ENCODE measurements around the gene TRIM2. TPM values are rescaled to one million over a fixed set of nuclear protein-coding genes. Genes with fewer than 3 reads are reported as not detected.

The TRIM2 gene
- polyA plus RNA-seq, 1 of the 3 experiments (the other 2 are of a cell fraction), result 16.4 TPM

DNA sequence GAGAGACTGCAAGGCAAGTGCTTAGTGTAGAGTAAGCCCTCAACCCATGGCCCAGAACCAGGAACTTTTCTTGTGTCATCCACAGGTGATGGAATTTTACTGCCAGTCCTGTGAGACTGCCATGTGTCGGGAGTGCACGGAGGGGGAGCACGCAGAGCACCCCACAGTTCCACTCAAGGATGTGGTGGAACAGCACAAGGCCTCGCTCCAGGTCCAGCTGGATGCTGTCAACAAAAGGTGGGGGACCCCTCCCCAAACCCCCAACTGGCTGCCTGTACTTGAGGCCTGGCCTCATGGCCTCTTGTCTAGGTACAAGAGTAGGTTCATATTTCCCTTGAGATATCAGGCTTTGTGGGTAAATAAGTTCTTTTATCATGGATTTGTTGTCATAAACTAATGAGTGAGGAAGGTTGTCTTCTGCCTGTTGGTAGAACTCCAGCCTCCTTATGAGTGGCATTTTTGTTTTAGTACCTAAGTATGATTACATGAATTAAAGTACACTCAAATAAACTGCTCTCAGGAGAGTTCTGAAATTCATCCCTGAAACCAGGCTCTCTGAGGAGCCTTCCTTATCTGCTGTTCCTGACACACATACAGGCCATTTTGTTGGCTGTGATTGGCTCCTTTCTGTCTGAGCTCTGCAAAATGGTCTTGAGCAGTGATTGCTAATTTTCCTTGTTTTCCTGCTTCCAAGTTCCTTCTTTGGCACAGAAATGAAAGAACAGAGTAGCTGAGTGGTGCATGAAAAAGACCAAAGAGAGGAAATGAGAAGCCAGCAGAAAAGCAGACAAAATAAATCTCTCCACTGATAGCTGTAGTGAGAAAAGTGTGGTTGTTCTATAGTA, 88.9 kb downstream of the TRIM2 start:
- TF ChIP-seq, protein P1, sequence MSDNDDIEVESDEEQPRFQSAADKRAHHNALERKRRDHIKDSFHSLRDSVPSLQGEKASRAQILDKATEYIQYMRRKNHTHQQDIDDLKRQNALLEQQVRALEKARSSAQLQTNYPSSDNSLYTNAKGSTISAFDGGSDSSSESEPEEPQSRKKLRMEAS (IDR thresholded peaks at IDR 0.05; ENCODE audit: low read depth), result no peak
- TF ChIP-seq, protein P2, sequence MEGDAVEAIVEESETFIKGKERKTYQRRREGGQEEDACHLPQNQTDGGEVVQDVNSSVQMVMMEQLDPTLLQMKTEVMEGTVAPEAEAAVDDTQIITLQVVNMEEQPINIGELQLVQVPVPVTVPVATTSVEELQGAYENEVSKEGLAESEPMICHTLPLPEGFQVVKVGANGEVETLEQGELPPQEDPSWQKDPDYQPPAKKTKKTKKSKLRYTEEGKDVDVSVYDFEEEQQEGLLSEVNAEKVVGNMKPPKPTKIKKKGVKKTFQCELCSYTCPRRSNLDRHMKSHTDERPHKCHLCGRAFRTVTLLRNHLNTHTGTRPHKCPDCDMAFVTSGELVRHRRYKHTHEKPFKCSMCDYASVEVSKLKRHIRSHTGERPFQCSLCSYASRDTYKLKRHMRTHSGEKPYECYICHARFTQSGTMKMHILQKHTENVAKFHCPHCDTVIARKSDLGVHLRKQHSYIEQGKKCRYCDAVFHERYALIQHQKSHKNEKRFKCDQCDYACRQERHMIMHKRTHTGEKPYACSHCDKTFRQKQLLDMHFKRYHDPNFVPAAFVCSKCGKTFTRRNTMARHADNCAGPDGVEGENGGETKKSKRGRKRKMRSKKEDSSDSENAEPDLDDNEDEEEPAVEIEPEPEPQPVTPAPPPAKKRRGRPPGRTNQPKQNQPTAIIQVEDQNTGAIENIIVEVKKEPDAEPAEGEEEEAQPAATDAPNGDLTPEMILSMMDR (IDR thresholded peaks at IDR 0.05), result no peak
- TF ChIP-seq RCOR1 (IDR thresholded peaks at IDR 0.05; ENCODE audit: low read length) (no peak), MXI1 (IDR thresholded peaks at IDR 0.05; ENCODE audit: low read depth, low read length) (no peak), NFIC (IDR thresholded peaks at IDR 0.05; ENCODE audit: borderline replicate concordance) (no peak)
- Histone ChIP-seq H3K4me1 (ENCODE audit: control insufficient read depth in 1 of 2, insufficient read depth in 2 of 2, low read depth in 1 of 2, low read length in 1 of 2) (peaks cover 0 to 6% of the 10 kb centered on the region in 2 experiments; a peak in 2 of 4 replicates), H2AFZ (ENCODE audit: low read depth) (no peak overlapping the region), H3K4me2 (no peak overlapping the region), H3F3A (replicated peaks; ENCODE audit: insufficient read depth) (peaks cover 4% of the 10 kb centered on the region), H3K9me3 (no peaks in the 10 kb centered on the region), H3K4me3 (ENCODE audit: low read depth in 2 of 2, low read length in 1 of 2) (no peak overlapping the region), H3K36me3 (replicated peaks in 1 of 2; ENCODE audit: control insufficient read depth in 1 of 2, insufficient read depth in 2 of 2, low read length in 1 of 2) (peaks cover 35 to 61% of the 10 kb centered on the region in 2 experiments), H3K9me2 (no peaks in the 10 kb centered on the region), H3K79me2 (ENCODE audit: insufficient read depth) (no peaks in the 10 kb centered on the region; the same call in 1 of the 2 replicates), H4K20me1 (ENCODE audit: insufficient read depth) (no peaks in the 10 kb centered on the region), H3K9ac (no peak overlapping the region), H3K27ac (ENCODE audit: low read depth in 2 of 2, low read length in 1 of 2) (no peak overlapping the region; a peak in 1 of 4 replicates), H3K27me3 (ENCODE audit: insufficient read depth) (no peaks in the 10 kb centered on the region)
- WGBS (ENCODE audit: low lambda C conversion rate), result no CpG with 5 or more reads among the region's 4 CpGs
- DNase-seq, result no peak
- ChIA-PET POLR2A (no interaction called here), CTCF (interaction anchor here (1.0 to 1.6 kb wide), 2 partner anchors 11 to 70 kb away, joined by 3 to 5 read pairs; no protein-coding TSS in a partner anchor)

DNA sequence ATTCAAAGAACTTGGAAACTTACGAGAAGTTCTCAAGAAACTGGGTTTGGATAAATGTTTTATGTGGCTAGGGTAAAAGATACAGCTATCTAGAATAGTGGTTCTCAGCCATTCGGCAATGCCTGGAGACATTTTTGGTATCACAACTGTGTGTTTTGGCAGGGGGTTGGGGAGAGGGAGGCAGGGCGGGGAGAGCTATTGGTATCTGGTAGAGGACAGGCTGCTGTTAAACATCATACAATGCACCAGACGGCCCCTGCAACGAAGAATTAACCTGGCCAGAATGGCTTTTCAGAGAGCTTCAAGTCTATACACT, 89.5 kb downstream of the TRIM2 start:
- 93% methylated on average over 5 of the region's 5 CpGs for WGBS (ENCODE audit: low lambda C conversion rate)
- Histone ChIP-seq H3K4me1 (ENCODE audit: control insufficient read depth in 1 of 2, insufficient read depth in 2 of 2, low read depth in 1 of 2, low read length in 1 of 2) (peaks cover 0 to 6% of the 10 kb centered on the region in 2 experiments; a peak in 2 of 4 replicates), H3K79me2 (ENCODE audit: insufficient read depth) (no peaks in the 10 kb centered on the region; the same call in 1 of the 2 replicates), H3K9me3 (no peaks in the 10 kb centered on the region), H3K4me2 (no peak overlapping the region), H4K20me1 (ENCODE audit: insufficient read depth) (no peaks in the 10 kb centered on the region), H2AFZ (ENCODE audit: low read depth) (no peak overlapping the region), H3K9me2 (no peaks in the 10 kb centered on the region), H3K27ac (ENCODE audit: low read depth in 2 of 2, low read length in 1 of 2) (no peak overlapping the region), H3F3A (replicated peaks; ENCODE audit: insufficient read depth) (peaks cover 2% of the 10 kb centered on the region), H3K9ac (no peak overlapping the region), H3K36me3 (replicated peaks in 1 of 2; ENCODE audit: control insufficient read depth in 1 of 2, insufficient read depth in 2 of 2, low read length in 1 of 2) (peaks cover 29 to 61% of the 10 kb centered on the region in 2 experiments), H3K27me3 (ENCODE audit: insufficient read depth) (no peaks in the 10 kb centered on the region), H3K4me3 (ENCODE audit: low read depth in 2 of 2, low read length in 1 of 2) (no peak overlapping the region)
- ChIA-PET CTCF (interaction anchor here (1.1 to 1.6 kb wide), 3 partner anchors 8 to 151 kb away, joined by 3 to 5 read pairs (median 5); no protein-coding TSS in a partner anchor), POLR2A (no interaction called here)
- no peak for DNase-seq
- TF ChIP-seq JUND (IDR thresholded peaks at IDR 0.05) (no peak), EP300 (IDR thresholded peaks at IDR 0.05; ENCODE audit: borderline replicate concordance in 1 of 2, low read depth in 1 of 2, low read length in 1 of 2) (no peak), SMC3 (IDR thresholded peaks at IDR 0.05; ENCODE audit: low read depth, low read length) (no peak), EZH2phosphoT487 (IDR thresholded peaks at IDR 0.05; ENCODE audit: borderline replicate concordance, low read depth) (no peak), RAD21 (IDR thresholded peaks at IDR 0.05; ENCODE audit: low read length) (no peak), CHD2 (IDR thresholded peaks at IDR 0.05; ENCODE audit: low read length, partially characterized antibody) (no peak), MXI1 (IDR thresholded peaks at IDR 0.05; ENCODE audit: low read depth, low read length) (no peak), TAF1 (IDR thresholded peaks at IDR 0.05; ENCODE audit: borderline replicate concordance, low read depth, low read length) (no peak), GATA2 (CRISPR knock-in tag; IDR thresholded peaks at IDR 0.05) (no peak), POLR2AphosphoS5 (IDR thresholded peaks at IDR 0.05; ENCODE audit: low read depth, low read length) (no peak), YY1 (IDR thresholded peaks at IDR 0.05; ENCODE audit: low read depth) (no peak)
- TF ChIP-seq, protein P3, sequence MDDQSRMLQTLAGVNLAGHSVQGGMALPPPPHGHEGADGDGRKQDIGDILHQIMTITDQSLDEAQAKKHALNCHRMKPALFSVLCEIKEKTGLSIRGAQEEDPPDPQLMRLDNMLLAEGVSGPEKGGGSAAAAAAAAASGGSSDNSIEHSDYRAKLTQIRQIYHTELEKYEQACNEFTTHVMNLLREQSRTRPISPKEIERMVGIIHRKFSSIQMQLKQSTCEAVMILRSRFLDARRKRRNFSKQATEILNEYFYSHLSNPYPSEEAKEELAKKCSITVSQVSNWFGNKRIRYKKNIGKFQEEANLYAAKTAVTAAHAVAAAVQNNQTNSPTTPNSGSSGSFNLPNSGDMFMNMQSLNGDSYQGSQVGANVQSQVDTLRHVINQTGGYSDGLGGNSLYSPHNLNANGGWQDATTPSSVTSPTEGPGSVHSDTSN (IDR thresholded peaks at IDR 0.05), result no peak
- TF ChIP-seq, protein P2 (IDR thresholded peaks at IDR 0.05), result no peak
- TF ChIP-seq, protein P4, sequence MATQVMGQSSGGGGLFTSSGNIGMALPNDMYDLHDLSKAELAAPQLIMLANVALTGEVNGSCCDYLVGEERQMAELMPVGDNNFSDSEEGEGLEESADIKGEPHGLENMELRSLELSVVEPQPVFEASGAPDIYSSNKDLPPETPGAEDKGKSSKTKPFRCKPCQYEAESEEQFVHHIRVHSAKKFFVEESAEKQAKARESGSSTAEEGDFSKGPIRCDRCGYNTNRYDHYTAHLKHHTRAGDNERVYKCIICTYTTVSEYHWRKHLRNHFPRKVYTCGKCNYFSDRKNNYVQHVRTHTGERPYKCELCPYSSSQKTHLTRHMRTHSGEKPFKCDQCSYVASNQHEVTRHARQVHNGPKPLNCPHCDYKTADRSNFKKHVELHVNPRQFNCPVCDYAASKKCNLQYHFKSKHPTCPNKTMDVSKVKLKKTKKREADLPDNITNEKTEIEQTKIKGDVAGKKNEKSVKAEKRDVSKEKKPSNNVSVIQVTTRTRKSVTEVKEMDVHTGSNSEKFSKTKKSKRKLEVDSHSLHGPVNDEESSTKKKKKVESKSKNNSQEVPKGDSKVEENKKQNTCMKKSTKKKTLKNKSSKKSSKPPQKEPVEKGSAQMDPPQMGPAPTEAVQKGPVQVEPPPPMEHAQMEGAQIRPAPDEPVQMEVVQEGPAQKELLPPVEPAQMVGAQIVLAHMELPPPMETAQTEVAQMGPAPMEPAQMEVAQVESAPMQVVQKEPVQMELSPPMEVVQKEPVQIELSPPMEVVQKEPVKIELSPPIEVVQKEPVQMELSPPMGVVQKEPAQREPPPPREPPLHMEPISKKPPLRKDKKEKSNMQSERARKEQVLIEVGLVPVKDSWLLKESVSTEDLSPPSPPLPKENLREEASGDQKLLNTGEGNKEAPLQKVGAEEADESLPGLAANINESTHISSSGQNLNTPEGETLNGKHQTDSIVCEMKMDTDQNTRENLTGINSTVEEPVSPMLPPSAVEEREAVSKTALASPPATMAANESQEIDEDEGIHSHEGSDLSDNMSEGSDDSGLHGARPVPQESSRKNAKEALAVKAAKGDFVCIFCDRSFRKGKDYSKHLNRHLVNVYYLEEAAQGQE (IDR thresholded peaks at IDR 0.05; ENCODE audit: low read depth, low read length), result no peak
